GM21526 (cell line): ENCODE measurements around the gene KRTAP19-1.
"Not testable (repeated sequence)": the region's sequence is repeated elsewhere in the genome, so short reads cannot be mapped to it uniquely, and the experiment has no call there.

Experiments used
- ATAC-seq: cut with Tn5 transposase; IDR thresholded peaks from one replicate; pipeline ENCODE4 v1.9.1; 2021; ENCODE audit warnings: moderate library complexity; ENCODE audit not compliant: unreplicated experiment, low FRiP score

Gene KRTAP19-1

GRCh38 chr21:30480145-30480544 lies at the start of gene KRTAP19-1:
KRTAP19-1 (minus strand) TSS chr21:30480367; CDS start chr21:30480317, 50 bp downstream.
- no peak for ATAC-seq

- ATAC-seq = no peak
Observed at GRCh38 chr21:30518876-30519275, 38.7 kb upstream of the KRTAP19-1 start.

GRCh38 chr21:30515681-30516080 lies 35.5 kb upstream of the KRTAP19-1 start:
- no peak for ATAC-seq

- not testable (repeated sequence) for ATAC-seq
Observed at GRCh38 chr21:30505621-30506205, 25.5 kb upstream of the KRTAP19-1 start.

GRCh38 chr21:30502041-30502440 lies 21.9 kb upstream of the KRTAP19-1 start, which contains the start of gene KRTAP19-5:
KRTAP19-5 (minus strand) TSS chr21:30502141; CDS start chr21:30502090, 51 bp downstream.
- no peak for ATAC-seq

- ATAC-seq = no peak
Observed at GRCh38 chr21:30497065-30497464, 16.9 kb upstream of the KRTAP19-1 start, which contains the start of gene KRTAP19-4. KRTAP19-4 (minus strand) TSS chr21:30497165; CDS start chr21:30497110, 55 bp downstream.

- ATAC-seq = no peak
Observed at GRCh38 chr21:30491963-30492428, 11.8 kb upstream of the KRTAP19-1 start, which contains the start of gene KRTAP19-3. KRTAP19-3 (minus strand) TSS chr21:30492013; CDS start chr21:30491957, 56 bp downstream.

GRCh38 chr21:30487336-30487735 lies 7.2 kb upstream of the KRTAP19-1 start, which contains the start of gene KRTAP19-2:
KRTAP19-2 (minus strand) TSS chr21:30487436; CDS start chr21:30487348, 88 bp downstream.
- no peak for ATAC-seq

- ATAC-seq = no peak
Observed at GRCh38 chr21:30486180-30486579, 6.0 kb upstream of the KRTAP19-1 start.

- no peak for ATAC-seq
Observed at GRCh38 chr21:30482130-30482529, 2.0 kb upstream of the KRTAP19-1 start.

GRCh38 chr21:30479259-30479658 lies 908 bp downstream of the KRTAP19-1 start:
- ATAC-seq = no peak

GRCh38 chr21:30478004-30478403 lies 2.2 kb downstream of the KRTAP19-1 start:
- no peak for ATAC-seq

- ATAC-seq = no peak
Observed at GRCh38 chr21:30468900-30469714, 11.1 kb downstream of the KRTAP19-1 start.

- no peak for ATAC-seq
Observed at GRCh38 chr21:30463713-30464112, 16.5 kb downstream of the KRTAP19-1 start.

GRCh38 chr21:30448514-30448913 lies 31.7 kb downstream of the KRTAP19-1 start:
- ATAC-seq = no peak

GRCh38 chr21:30447056-30447455 lies 33.1 kb downstream of the KRTAP19-1 start:
- ATAC-seq = no peak

- ATAC-seq = no peak
Observed at GRCh38 chr21:30444204-30444603, 36.0 kb downstream of the KRTAP19-1 start.

GRCh38 chr21:30443226-30443625 lies 36.9 kb downstream of the KRTAP19-1 start:
- no peak for ATAC-seq

GRCh38 chr21:30439975-30440374 lies 40.2 kb downstream of the KRTAP19-1 start, which contains the start of gene KRTAP15-1:
KRTAP15-1 (plus strand) TSS chr21:30440275; CDS start chr21:30440328, 53 bp downstream.
- no peak for ATAC-seq

GRCh38 chr21:30437010-30437565 lies 43.1 kb downstream of the KRTAP19-1 start:
- ATAC-seq = no peak
